SK-N-SH treated with all-trans-retinoic acid at 6 μM for 48 hours (cell line): ENCODE results near the gene LRRC8C.

Source experiments
- ARNTL ChIP-seq: fragments of 450-650 bp; formaldehyde crosslinking; IDR thresholded peaks from 2 replicates; pipeline ENCODE4 v1.5.0; 2020; ENCODE audit warnings: low read depth, mild to moderate bottlenecking, moderate library complexity, borderline replicate concordance
- CREB5 ChIP-seq: fragments of 250-450 bp; sonication (Bioruptor Pico); IDR thresholded peaks from 2 replicates; pipeline ENCODE4 v1.5.1; 2020; ENCODE audit warnings: low read depth, mild to moderate bottlenecking, moderate library complexity
- CSRNP3 ChIP-seq: fragments of 250-450 bp; sonication (Bioruptor Pico); IDR thresholded peaks from 2 replicates; pipeline ENCODE4 v1.5.1; 2021; ENCODE audit warnings: mild to moderate bottlenecking, moderate library complexity
- OSR1 ChIP-seq: fragments of 250-450 bp; sonication (Bioruptor Pico); IDR thresholded peaks from 2 replicates; pipeline ENCODE4 v1.8.0; 2022; ENCODE audit warnings: moderate library complexity, mild to moderate bottlenecking, inconsistent platforms
- PATZ1 ChIP-seq: fragments of 250-450 bp; sonication (Bioruptor Pico); IDR thresholded peaks from 2 replicates; pipeline ENCODE4 v1.8.0; 2020; ENCODE audit warnings: mild to moderate bottlenecking, moderate library complexity, borderline replicate concordance
- RARB ChIP-seq: fragments of 250-450 bp; sonication (Bioruptor Pico); IDR thresholded peaks from 2 replicates; pipeline ENCODE4 v1.8.0; 2021; ENCODE audit warnings: mild to moderate bottlenecking, moderate library complexity
- TOX ChIP-seq: fragments of 250-450 bp; sonication (Bioruptor Pico); IDR thresholded peaks from 2 replicates; pipeline ENCODE4 v1.8.0; 2021; ENCODE audit warnings: mild to moderate bottlenecking, moderate library complexity, borderline replicate concordance
- TSHZ2 ChIP-seq: fragments of 250-450 bp; sonication (Bioruptor Pico); IDR thresholded peaks from 2 replicates; pipeline ENCODE4 v1.5.0; 2020; ENCODE audit warnings: mild to moderate bottlenecking, moderate library complexity
- ZFP3 ChIP-seq: fragments of 250-450 bp; sonication (Bioruptor Pico); IDR thresholded peaks from 2 replicates; pipeline ENCODE4 v1.5.0; 2020; ENCODE audit warnings: mild to moderate bottlenecking, moderate library complexity
- ZNF565 ChIP-seq: fragments of 450-650 bp; formaldehyde crosslinking; conservative IDR thresholded peaks from 2 replicates; pipeline ENCODE4 v1.5.0; 2020; ENCODE audit warnings: low read depth, mild to moderate bottlenecking, moderate library complexity
- ZNF70 ChIP-seq: fragments of 450-650 bp; formaldehyde crosslinking; IDR thresholded peaks from 2 replicates; pipeline ENCODE4 v1.5.0; 2020; ENCODE audit warnings: mild to moderate bottlenecking, moderate library complexity

- TF ChIP-seq OSR1: no peak
- no peak for TF ChIP-seq ARNTL
- no peak for TF ChIP-seq CREB5 (CRISPR knock-in tag)
- TF ChIP-seq TSHZ2 (CRISPR knock-in tag): no peak
- no peak for TF ChIP-seq ZNF70 (CRISPR knock-in tag)
- TF ChIP-seq ZFP3 (CRISPR knock-in tag): no peak
- no peak for TF ChIP-seq TOX (CRISPR knock-in tag)
- TF ChIP-seq CSRNP3 (CRISPR knock-in tag): no peak
- no peak for TF ChIP-seq PATZ1
- TF ChIP-seq ZNF565 (CRISPR knock-in tag): no peak
- TF ChIP-seq RARB (CRISPR knock-in tag): no peak
Measured at GRCh38 chr1:89649783-89650182, 16.9 kb downstream of the LRRC8C start.
